DOHH2 (cell line): ENCODE measurements around the gene CCNC.

Experiments
- CTCF ChIP-seq: fragments of 200-600 bp; sonication (generic); IDR thresholded peaks from one replicate; pipeline ENCODE4 v1.5.1; 2014; ENCODE audit warnings: antibody characterized with exemption, mild to moderate bottlenecking, low read depth, low read length; ENCODE audit not compliant: poor library complexity, severe bottlenecking
- EZH2phosphoT487 ChIP-seq: fragments of 200-600 bp; sonication (generic); IDR thresholded peaks from 2 replicates; pipeline ENCODE4 v1.6.1; 2017; ENCODE audit warnings: borderline replicate concordance, mild to moderate bottlenecking, antibody characterized with exemption, low read length, moderate library complexity, mixed read lengths

- TF ChIP-seq CTCF (no peak), EZH2phosphoT487 (no peak)
These were observed 70.0 kb downstream of the CCNC start for GRCh38 chr6:99498421-99498820.
